Coronary artery (tissue), 2 donors: ENCODE data around the gene TIMP3.
"Not testable (repeated sequence)": the region's sequence is repeated elsewhere in the genome, so short reads cannot be mapped to it uniquely, and the experiment has no call there.

Experiments
- DNase-seq: peaks from one replicate; pipeline ENCODE4 v3.0.0-alpha.2; 2017; ENCODE audit warnings: low spot score
- H3K27ac ChIP-seq, 2 donors: fragments of 200-600 bp; sonication (generic); one replicate each; pipeline ENCODE4 v1.5.1; 2016 to 2019
- H3K4me3 ChIP-seq: fragments of 200-600 bp; sonication (generic); 2 replicates; pipeline ENCODE4 v1.5.1; 2016; ENCODE audit warnings: mild to moderate bottlenecking, moderate library complexity
- CTCF ChIP-seq: fragments of 200-600 bp; sonication (generic); IDR thresholded peaks from one replicate; pipeline ENCODE4 v1.5.1; 2019; ENCODE audit warnings: antibody characterized with exemption

Gene TIMP3

GRCh38 chr22:32862936-32863661, 61.6 kb downstream of the TIMP3 start:
- DNase-seq = no peak
- no peak overlapping the region for H3K4me3 ChIP-seq
- no peak for TF ChIP-seq CTCF
- no peak overlapping the region for H3K27ac ChIP-seq

GRCh38 chr22:32864041-32864440, 62.5 kb downstream of the TIMP3 start:
- no peak for TF ChIP-seq CTCF

GRCh38 chr22:32864596-32864995, 63.1 kb downstream of the TIMP3 start:
- TF ChIP-seq CTCF = no peak
- no peak overlapping the region for H3K27ac ChIP-seq
- no peak overlapping the region for H3K4me3 ChIP-seq
- DNase-seq = no peak

More at GRCh38 chr22:32864041-32864440, 62.5 kb downstream of the TIMP3 start:
- Histone ChIP-seq H3K27ac (no peak overlapping the region), H3K4me3 (no peak overlapping the region)
- no peak for DNase-seq

- H3K27ac ChIP-seq = no peak overlapping the region
- H3K4me3 ChIP-seq = no peak overlapping the region
- no peak for TF ChIP-seq CTCF
- DNase-seq = no peak
Observed at GRCh38 chr22:32866953-32867352, 65.4 kb downstream of the TIMP3 start.

- Histone ChIP-seq H3K27ac (no peak overlapping the region), H3K4me3 (no peak overlapping the region)
- no peak for DNase-seq
- TF ChIP-seq CTCF = no peak
Observed at GRCh38 chr22:32868946-32869345, 67.4 kb downstream of the TIMP3 start.

- no peak overlapping the region for H3K27ac ChIP-seq
- TF ChIP-seq CTCF = no peak
- no peak overlapping the region for H3K4me3 ChIP-seq
- no peak for DNase-seq
Observed at GRCh38 chr22:32870474-32870873, 69.0 kb downstream of the TIMP3 start.

GRCh38 chr22:32873604-32874003, 72.1 kb downstream of the TIMP3 start:
- not testable (repeated sequence) for DNase-seq, H3K4me3 ChIP-seq, H3K27ac ChIP-seq
